GM23248 (cell line): Measurements from ENCODE around the gene PEPD.

Experiments
- EZH2 ChIP-seq: fragments of 200-600 bp; sonication (generic); IDR thresholded peaks from 2 replicates; pipeline ENCODE4 v1.6.1; 2018; ENCODE audit warnings: antibody characterized with exemption, mild to moderate bottlenecking; ENCODE audit not compliant: insufficient read depth, poor library complexity, severe bottlenecking
- EZH2phosphoT487 ChIP-seq: fragments of 200-600 bp; sonication (generic); IDR thresholded peaks from 2 replicates; pipeline ENCODE4 v1.6.1; 2018; ENCODE audit warnings: antibody characterized with exemption, moderate library complexity, mild to moderate bottlenecking, low read depth; ENCODE audit not compliant: insufficient read depth

GRCh38 chr19:33449799-33450198 is 71.8 kb downstream of the PEPD start:
- TF ChIP-seq EZH2 (no peak), EZH2phosphoT487 (no peak)
